ENCODE data around the gene EPN1.
"Not testable (repeated sequence)": the region's sequence is repeated elsewhere in the genome, so short reads cannot be mapped to it uniquely, and the experiment has no call there.

Gene EPN1

DNA sequence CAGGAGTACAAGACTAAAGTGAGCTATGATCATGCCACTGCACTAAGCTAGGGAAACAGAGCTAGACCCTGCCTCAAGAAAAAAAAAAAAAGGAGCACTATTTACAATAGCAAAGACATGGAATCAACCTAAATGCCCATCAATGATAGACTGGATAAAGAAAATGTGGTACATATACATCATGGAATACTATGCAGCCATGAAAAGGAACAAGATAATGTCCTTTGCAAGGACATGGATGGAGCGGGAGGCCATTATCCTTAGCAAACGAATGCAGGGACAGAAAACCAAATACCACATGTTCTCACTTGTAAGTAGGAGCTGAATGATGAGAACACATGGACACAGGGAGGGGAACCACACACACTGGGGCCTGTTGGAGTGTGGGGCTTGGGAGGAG is 55.4 kb downstream of the EPN1 start:
- DNase-seq = not testable (repeated sequence)

DNA sequence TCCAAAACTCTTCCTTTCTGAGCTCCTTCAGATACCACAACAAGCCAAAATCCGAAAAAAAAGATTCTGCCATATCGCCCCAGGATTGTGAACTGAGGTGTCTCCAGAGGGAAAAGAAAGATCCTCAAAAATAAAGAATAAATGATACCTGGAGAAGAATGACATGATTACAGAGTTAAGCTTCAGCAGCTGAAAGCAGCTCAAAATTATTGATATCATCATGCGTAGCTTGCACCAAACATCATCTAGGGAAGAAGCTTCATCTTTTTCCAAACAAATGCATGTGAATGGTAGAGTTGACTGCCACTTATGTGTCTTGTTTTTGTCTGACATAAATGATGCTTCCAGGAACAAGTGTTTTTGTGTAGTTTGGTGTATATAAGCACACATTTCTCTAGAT is 63.3 kb downstream of the EPN1 start, which contains the start of gene NLRP9:
TSS of gene NLRP9 (minus strand) at position 101 of the 400 bp plus-strand sequence. CDS start at position 73, 28 bp downstream.
- DNase-seq = no peak

DNA sequence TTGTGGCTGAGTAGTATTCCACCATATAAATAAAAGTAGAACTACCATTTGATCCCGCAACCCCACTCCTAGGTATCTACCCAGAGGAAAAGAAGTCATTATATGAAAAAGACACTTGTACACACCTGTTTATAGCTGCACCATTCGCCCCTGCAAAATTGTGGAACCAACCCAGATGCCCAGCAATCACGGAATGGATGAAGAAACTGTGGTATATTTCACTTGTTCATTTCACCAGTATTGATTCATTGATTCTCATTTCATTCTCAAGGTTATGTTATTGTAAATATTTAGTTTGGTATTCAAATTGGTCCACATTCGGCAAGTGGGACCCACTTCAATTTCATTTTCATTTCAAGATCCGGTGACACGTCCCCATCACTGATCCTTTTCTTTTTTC is 75.7 kb downstream of the EPN1 start:
- no peak for DNase-seq

DNA sequence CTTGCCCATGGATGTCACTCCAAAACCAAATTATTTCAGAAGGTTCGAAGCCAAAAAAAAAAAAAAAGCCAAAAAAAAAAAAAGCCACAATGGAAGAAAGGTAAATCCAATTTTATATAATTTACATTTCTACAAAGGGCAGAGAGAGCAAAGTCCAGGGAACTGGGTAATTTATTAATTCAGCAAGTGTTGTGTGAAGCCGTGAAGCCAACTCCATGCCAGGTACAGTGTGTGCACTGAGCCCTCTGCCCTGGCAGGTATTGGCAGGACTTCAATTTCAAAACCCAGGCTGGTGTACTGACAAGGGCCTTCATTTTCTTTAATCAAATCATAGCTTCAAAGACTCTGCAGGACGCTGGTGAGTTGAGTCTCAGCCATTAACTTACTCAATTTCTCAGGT is 78.4 kb downstream of the EPN1 start:
- DNase-seq = no peak

DNA sequence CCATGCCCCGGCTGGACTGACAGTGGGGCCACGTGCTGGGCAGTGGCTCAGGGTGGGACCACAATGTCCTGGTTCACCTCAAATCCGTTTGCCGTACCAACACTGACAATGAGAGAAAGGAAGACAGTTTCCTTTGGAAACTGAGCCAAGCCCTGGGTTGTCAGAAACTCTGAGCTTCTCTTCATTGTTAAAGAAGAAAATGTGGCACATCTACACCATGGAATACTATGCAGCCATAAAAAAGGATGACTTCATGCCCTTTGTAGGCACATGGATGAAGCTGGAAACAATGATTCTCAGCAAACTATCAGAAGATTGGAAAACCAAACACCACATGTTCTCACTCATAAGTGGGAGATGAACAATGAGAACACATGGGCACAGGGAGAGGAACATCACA is 81.8 kb downstream of the EPN1 start:
- DNase-seq = not testable (repeated sequence)

DNA sequence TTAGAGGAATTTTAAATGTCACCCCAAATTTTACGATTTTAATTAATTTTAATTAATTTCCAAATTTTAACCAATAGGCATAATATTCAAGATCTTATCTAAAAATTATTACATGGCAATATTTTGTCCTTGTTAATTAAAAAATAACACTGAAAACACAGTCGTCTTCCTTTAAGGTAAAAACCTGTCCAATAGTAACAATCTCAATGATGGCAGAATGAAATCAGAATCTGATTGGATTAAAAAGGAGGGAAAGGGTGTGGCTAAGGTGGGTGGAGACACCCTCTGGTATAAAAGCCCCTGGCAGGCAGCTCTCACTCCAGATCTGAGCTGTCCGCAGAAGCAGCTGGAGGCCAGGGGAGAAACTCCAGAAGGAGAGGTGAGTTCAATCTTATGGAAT is 83.8 kb downstream of the EPN1 start, which contains the start of gene RFPL4A:
TSS of gene RFPL4A (plus strand) at position 301 of the 400 bp plus-strand sequence. CDS start 2,704 bp downstream, outside the sequence.
- not testable (repeated sequence) for DNase-seq

All from inflammatory macrophage treated with lipopolysaccharide for 4 hours (primary cell).